COR-L47 (cell line): ENCODE measurements around the gene LRRC28.
A peak's percentile ranks its signal among the peaks of the same experiment; 100 is the strongest.

Experiments
- DNase-seq: peaks from one replicate; lab custom pipeline; 2025; lab: John Stamatoyannopoulos, UW

Gene LRRC28

DNA sequence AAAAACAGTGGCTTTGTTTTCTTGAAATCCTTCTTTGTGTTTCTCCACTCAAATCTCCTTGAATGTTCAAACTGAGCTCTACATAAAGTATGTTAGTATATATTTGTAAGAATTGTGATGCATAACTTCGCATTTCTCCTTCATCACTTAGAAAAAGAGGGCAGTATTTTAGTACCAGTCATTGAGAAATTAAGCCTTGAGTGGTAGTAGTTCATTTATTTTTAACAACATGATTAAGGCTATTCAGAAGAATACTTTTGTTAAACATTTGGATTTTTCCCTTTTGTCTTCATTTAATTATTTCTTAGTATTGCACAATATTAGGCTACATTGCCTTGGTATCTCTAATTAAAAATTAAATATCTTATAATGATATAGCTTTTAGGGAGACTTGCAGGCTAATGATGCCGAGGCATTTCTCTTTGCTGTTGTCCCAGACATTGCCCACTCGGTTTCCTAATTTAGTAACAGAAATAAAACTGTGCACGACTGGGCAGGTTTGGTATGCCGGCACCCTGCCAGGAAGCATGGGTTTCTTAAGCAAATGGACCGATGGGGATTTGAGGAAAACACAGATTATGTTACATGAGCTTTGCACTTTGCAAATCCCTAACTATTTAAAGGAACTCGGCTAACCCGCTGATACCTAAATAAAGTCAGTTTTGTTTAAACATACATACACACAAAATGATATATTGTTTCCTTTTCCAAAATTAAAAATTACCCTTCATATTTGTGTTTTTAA lies 54.7 kb downstream of the LRRC28 start:
- DNase-seq = peak; percentile 47

GRCh38 chr15:99306694-99307338 lies 55.5 kb downstream of the LRRC28 start:
- DNase-seq = peak; percentile 34

DNA sequence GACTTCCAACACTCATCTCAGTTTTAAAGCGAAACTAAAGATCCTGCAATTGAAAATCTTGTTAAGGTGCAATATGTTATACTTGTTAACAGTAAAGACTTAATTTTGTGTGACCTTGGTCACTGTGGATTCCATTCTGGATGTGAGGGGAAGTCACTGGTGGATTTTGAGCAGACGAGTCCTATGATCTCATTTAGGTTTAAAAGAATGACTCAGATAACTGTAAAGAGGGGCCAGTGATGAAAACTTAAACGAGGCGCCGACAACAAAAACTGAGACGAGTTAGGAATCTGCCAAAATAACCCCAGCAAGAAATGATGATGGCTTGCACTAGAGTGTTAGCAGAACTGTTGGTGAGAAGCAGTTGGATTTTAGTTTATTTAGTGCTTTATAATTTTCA lies 56.5 kb downstream of the LRRC28 start:
- no peak for DNase-seq

DNA sequence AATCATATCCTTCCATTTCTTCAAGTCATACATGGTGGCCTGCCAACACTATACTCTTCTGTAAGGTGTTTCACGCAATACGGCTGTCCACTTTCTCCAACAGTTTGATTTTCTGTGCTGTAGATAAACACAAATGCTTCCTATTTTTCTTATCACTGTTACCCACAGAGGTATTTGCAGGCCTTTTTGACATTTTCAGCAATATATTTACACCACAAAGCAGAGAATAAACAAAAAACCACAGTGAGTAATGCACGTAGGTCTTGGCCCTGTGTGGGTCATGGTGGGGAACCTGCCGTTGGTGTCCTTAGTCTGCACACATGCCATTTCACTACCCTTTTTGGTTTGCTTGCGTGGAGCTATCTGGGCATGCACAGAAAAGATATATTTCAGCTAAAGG lies 59.5 kb downstream of the LRRC28 start:
- no peak for DNase-seq

- DNase-seq = no peak
Observed at GRCh38 chr15:99312228-99312627, 60.9 kb downstream of the LRRC28 start.

- no peak for DNase-seq
Observed at GRCh38 chr15:99312794-99313193, 61.5 kb downstream of the LRRC28 start.

DNA sequence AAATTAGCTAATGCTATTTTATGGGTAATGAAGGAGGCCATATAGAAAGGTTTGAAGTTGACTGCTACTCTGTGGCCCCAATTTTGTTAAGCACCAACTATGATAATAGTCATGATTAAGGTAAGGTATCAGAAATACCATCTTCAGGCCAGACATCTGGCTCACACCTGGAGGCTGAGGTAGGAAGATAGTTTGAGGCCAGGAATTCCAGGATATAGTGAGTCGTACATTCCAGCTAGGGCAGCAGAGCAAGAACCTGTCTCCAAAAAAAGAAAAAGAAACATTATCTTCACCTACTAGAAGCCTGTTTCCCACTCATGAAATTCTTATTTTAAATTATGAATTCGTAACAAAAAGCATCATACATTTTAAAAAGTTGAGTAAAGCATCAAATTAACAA lies 64.4 kb downstream of the LRRC28 start:
- DNase-seq = no peak

- DNase-seq = no peak
Observed at GRCh38 chr15:99320374-99321215, 69.3 kb downstream of the LRRC28 start.

DNA sequence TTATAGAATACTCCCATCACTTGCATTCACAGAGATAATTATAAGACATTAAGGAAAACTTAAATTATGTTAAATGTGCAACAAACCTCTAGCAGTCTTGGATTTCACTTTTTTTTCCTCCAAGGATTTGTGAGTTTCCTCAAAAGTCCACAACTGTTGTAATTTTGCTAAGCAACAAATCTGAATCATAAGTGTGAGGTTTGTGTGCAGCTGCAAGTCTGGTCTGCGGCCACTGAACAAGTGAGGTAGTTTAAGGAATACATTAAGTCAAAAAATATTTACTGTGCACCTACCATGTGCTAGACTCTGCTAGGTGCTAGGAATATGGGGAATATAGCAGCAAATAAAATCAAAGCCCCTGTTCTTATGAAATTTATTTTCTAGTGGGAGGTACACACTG lies 70.2 kb downstream of the LRRC28 start:
- no peak for DNase-seq

DNA sequence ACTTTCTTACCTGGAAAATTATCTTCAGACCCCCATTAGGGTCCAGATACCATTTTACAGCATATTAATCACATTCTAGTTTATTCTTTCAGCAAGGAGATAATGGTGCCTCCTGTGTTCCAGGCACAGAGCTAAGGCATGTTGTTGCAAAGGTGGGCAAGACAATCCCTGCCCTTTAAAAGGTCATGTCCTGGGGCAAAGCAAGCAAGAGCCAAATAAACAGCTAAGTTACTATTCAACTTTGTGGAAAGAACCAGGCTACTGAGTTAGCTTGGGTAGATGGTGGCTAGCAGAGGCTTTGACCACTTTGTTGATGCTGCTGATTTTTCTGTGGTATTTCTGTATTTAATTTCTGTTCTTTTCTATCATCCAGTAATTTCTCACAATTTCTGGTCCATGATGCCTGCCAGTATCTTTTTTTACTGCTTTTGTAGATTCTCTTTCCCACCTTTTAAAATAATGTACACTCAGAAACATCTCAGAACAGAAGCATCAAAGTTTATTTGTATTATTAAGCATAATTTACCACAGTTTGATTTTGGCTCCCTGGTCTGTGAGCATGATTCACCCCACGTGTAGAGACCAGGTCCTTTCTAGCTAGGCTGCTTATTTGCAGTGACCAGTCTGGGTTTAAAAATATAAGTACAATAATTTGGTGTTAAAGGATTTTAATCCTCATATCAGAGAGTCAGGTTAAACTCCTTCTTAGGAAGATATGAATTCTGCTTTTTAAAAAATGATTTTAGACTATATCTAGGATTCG lies 71.5 kb downstream of the LRRC28 start:
- DNase-seq = no peak

DNA sequence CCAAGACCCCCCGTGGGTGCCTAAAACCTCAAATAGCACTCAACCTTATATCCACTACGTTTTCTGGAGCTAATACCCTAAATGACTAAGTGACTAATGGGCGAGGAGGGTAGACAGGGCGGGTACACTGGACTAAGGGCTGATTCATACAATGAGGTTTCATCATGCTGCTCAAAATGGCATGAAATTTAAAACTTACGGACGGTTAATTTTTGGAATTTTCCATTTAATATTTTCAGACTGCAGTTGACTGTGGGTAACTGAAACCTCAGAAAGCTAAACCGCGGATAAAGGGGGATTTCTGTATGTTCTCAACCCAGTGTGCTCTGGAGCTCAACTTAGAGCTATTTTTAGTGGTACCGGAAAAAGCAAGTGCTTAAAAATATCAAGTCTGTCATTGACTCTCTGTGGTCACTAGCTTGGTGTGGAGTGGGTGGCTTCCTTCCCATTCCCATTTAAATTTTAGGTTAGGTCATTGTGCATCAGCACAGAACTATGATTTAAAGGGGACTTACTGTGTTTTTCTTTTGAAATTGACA lies 72.9 kb downstream of the LRRC28 start:
- no peak for DNase-seq

DNA sequence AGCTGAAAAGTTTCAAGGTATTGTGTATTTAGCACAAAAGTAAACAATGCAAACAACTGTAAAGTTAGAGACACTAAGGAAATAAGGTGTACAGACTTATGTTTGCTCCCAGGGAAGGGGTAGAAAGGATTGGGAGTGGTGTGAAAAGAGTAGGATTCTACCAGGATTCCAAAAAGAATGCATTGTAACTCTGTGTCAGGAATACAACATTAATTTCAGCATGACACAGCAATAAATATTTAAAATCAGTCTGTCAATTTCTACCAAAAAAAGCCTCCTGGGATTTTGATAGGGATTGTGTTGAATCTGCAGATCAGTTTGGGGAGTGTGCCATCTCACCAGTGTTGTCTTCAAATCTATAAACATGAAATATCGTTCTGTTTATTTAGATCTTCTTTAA lies 73.4 kb downstream of the LRRC28 start:
- DNase-seq = no peak

DNA sequence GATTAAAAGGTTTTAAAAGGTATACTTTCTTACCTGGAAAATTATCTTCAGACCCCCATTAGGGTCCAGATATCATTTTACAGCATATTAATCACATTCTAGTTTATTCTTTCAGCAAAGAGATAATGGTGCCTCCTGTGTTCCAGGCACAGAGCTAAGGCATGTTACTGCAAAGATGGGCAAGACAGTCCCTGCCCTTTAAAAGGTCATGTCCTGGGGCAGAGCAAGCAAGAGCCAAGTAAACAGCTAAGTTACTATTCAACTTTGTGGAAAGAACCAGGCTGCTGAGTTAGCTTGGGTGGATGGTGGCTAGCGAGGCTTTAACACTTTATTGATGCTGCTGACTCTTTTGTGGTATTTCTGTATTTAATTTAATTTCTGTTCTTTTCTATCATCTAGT lies 75.0 kb downstream of the LRRC28 start:
- DNase-seq = no peak

DNA sequence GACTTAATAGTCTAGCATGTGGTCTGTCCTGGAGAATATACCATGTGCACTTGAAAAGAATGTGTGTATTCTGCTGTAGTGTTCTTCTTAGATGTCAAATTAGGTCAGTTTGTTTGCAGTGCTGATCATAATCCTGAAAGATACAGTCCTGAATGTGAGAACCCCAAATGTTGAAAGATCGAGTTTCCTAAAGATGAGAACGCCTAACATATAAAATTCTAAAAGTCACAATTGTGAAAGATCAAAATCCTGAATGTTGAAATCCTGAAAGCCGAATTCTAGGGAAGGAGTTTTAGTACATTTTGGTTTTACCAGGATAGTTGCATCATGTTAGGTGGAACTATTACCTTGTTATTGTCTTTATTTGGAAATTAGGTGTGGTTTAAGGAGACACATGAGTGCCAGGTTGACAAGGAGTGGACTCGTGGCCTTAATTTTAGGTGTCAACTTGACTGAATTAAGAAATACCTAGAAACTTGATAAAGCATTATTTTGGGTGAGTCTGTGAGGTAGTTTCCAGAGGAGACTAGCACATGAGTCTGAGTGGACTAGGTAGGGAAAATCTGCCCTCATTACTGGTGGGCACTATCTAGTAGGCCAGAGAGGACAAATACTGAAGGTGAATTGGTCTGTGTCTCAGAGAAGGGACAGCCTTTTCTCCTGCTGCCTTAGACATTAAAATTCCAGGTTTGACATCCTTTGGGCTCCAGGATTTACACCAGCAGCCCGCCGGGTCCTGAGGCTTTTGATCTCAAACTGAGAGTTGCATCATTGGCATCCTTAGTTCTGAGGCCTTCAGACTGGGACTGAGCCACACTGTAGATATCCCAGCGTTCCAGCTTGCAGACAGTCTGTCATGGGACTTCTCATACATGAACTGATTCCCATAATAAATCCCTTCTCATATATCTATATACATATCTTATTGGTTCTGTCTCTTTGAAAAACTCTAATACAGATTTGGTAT lies 77.1 kb downstream of the LRRC28 start:
- DNase-seq = no peak

- no peak for DNase-seq
Observed at GRCh38 chr15:99331381-99331780, 80.1 kb downstream of the LRRC28 start.

GRCh38 chr15:99333413-99333812 lies 82.1 kb downstream of the LRRC28 start:
- DNase-seq = no peak

GRCh38 chr15:99333981-99334380 lies 82.7 kb downstream of the LRRC28 start:
- no peak for DNase-seq

- no peak for DNase-seq
Observed at GRCh38 chr15:99335508-99335907, 84.2 kb downstream of the LRRC28 start.

GRCh38 chr15:99336794-99337193 lies 85.5 kb downstream of the LRRC28 start:
- no peak for DNase-seq

- no peak for DNase-seq
Observed at GRCh38 chr15:99340347-99340746, 89.1 kb downstream of the LRRC28 start.

- DNase-seq = no peak
Observed at GRCh38 chr15:99341786-99342185, 90.5 kb downstream of the LRRC28 start.
